Measurements from ENCODE around the gene PANK2.

GRCh38 chr20:3976511-3976910 is 87.3 kb downstream of the PANK2 start:
- TF ChIP-seq POLR2A (IDR thresholded peaks at IDR 0.05) = no peak
- TF ChIP-seq, protein P1, sequence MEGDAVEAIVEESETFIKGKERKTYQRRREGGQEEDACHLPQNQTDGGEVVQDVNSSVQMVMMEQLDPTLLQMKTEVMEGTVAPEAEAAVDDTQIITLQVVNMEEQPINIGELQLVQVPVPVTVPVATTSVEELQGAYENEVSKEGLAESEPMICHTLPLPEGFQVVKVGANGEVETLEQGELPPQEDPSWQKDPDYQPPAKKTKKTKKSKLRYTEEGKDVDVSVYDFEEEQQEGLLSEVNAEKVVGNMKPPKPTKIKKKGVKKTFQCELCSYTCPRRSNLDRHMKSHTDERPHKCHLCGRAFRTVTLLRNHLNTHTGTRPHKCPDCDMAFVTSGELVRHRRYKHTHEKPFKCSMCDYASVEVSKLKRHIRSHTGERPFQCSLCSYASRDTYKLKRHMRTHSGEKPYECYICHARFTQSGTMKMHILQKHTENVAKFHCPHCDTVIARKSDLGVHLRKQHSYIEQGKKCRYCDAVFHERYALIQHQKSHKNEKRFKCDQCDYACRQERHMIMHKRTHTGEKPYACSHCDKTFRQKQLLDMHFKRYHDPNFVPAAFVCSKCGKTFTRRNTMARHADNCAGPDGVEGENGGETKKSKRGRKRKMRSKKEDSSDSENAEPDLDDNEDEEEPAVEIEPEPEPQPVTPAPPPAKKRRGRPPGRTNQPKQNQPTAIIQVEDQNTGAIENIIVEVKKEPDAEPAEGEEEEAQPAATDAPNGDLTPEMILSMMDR (IDR thresholded peaks at IDR 0.05) = no peak

Measured in lower leg skin (tissue), 3 donors.